Naive thymus-derived CD8-positive, alpha-beta T cell (primary cell): ENCODE data around the gene ZCCHC3. TPM values are rescaled to one million over a fixed set of nuclear protein-coding genes. Genes with fewer than 3 reads are reported as not detected.

Experiments
- ATAC-seq, 2 donors: fragments of 150-1000 bp; cut with Tn5 transposase in 1 of 2; sonication (Bioruptor Pico), chemical (Tn5 transposase) in 1 of 2; 1 replicate in 1 of 2; 2 replicates in 1 of 2; pipeline ENCODE4 v1.10.0; 2021; ENCODE audit warnings: mild to moderate bottlenecking in 2 of 2, moderate library complexity in 2 of 2
- POLR2A ChIA-PET: fragments of 350-600 bp; sonication (Branson Sonifier 250); formaldehyde crosslinking; loops from one replicate; lab custom pipeline; 2021; ENCODE audit warnings: antibody characterized with exemption; lab: Charles Lee
- DNase-seq, 10 donors: peaks; one replicate each; pipeline versions ENCODE4 v3.0.0 to v3.0.0-alpha.2; 2020 to 2022
- H3K27ac Mint-ChIP-seq, 10 donors: one replicate each; pipeline ENCODE4 v1.8.0; 2020 to 2022; ENCODE audit warnings: mild to moderate bottlenecking in 10 of 10, mixed read lengths in 10 of 10, moderate library complexity in 4 of 10, inconsistent platforms in 1 of 10
- H3K27me3 Mint-ChIP-seq, 5 donors: one replicate each; pipeline ENCODE4 v1.8.0; 2021 to 2022; ENCODE audit warnings: mixed read lengths in 5 of 5
- H3K36me3 Mint-ChIP-seq, 3 donors: one replicate each; pipeline ENCODE4 v1.8.0; 2020 to 2022; ENCODE audit warnings: mixed read lengths in 3 of 3, mild to moderate bottlenecking in 2 of 3, inconsistent platforms in 1 of 3
- H3K4me1 Mint-ChIP-seq, 4 donors: one replicate each; pipeline ENCODE4 v1.8.0; 2021 to 2022; ENCODE audit warnings: mixed read lengths in 4 of 4
- H3K4me3 Mint-ChIP-seq, 10 donors: one replicate each; pipeline ENCODE4 v1.8.0; 2020 to 2022; ENCODE audit warnings: mild to moderate bottlenecking in 10 of 10, mixed read lengths in 10 of 10, moderate library complexity in 6 of 10, inconsistent platforms in 1 of 10
- H3K9me3 Mint-ChIP-seq, 9 donors: one replicate each; pipeline ENCODE4 v1.8.0; 2020 to 2022; ENCODE audit warnings: mixed read lengths in 9 of 9, mild to moderate bottlenecking in 3 of 9, inconsistent platforms in 1 of 9, moderate library complexity in 1 of 9
- polyA plus RNA-seq, 3 donors: library from polyadenylated mRNA; unstranded; fragments of 300-500 nt; fragmentation: Illumina TruSeq; gene quantifications; one replicate each; pipeline ENCODE4 v1.2.3, GENCODE V29; 2021
- total RNA-seq, 8 experiments: library from RNA in 2 of 8; stranded (reverse) in 2 of 8; gene quantifications; one replicate each; pipeline ENCODE4 v1.2.3 and lab custom pipeline; 2021 to 2026

Gene ZCCHC3
- total and polyA plus RNA-seq, 5 experiments from 2014 or later, result 6.9 to 29.7 (median 13.9) TPM

DNA sequence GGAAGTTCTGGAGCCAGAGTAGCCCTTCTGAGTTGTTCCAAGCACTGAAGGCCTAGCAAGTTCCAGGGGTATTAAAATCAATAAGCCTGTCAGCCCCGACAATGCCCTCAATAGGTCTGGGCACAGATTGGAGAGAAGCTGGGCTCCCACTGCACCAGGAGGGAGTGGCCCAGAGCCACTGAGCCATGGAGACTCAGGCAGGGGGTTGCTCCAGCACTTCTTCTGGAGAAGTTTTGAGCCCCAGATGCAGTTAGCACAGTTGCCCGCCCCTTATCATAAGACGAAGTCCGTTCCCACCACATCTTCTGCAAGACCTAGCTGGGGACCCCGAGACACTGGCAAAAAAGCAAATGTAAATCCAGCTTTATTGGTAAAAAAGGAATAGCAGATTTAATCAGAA, 26.9 kb upstream of the ZCCHC3 start:
- POLR2A ChIA-PET, result no interaction called here
- ATAC-seq, result no peak

GRCh38 chr20:271069-271468, 26.3 kb upstream of the ZCCHC3 start:
- no peak for ATAC-seq
- H3K9me3 Mint-ChIP-seq, result no peaks in the 10 kb centered on the region
- DNase-seq, result no peak
- H3K36me3 Mint-ChIP-seq, result peaks cover under 1 to 3% (median 2%) of the 10 kb centered on the region in 3 donors
- peak overlapping the region in 1 of 10 donors; percentile 67 for H3K27ac Mint-ChIP-seq
- POLR2A ChIA-PET, result interaction anchor here (0.7 kb wide), 1 partner anchor 11 kb away, joined by 3 read pairs; no protein-coding TSS in a partner anchor
- H3K27me3 Mint-ChIP-seq, result no peaks in the 10 kb centered on the region
- no peak overlapping the region for H3K4me3 Mint-ChIP-seq
- peaks cover 7 to 12% (median 9%) of the 10 kb centered on the region in 4 donors for H3K4me1 Mint-ChIP-seq

More for the DNA sequence above, 26.9 kb upstream of the ZCCHC3 start:
- Mint-ChIP-seq H3K36me3 (peaks cover 0 to under 1% (median 0%) of the 10 kb centered on the region in 3 donors), H3K9me3 (no peaks in the 10 kb centered on the region), H3K27ac (peak overlapping the region in 1 of 10 donors; percentile 16), H3K4me1 (peaks cover 7 to 12% (median 9%) of the 10 kb centered on the region in 4 donors), H3K27me3 (no peaks in the 10 kb centered on the region), H3K4me3 (no peak overlapping the region)
- DNase-seq, result peak in 1 of 10 donors; percentile 9

DNA sequence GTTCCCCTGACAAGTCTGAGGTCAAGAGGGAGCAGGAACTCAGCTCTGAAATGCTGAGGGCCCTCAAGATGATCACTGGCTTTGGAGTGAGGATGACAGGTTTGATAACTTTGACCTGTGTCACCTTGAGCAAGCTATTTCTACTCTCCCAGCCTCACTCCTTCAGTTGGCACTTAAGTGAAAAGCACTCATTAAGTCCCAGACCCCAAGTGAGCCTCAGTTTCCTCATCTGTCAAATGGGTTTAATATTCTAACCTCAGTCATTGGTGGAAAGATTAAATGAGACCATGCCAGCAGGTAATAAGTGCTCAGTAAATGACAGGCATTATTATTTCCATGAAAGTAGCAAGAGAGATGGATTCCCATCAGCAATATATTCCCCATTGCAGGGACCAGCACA, 25.8 kb upstream of the ZCCHC3 start:
- ATAC-seq (no peak), DNase-seq (no peak)
- POLR2A ChIA-PET, result interaction anchor here (0.7 kb wide), 1 partner anchor 11 kb away, joined by 3 read pairs; no protein-coding TSS in a partner anchor
- Mint-ChIP-seq H3K36me3 (peaks cover 5 to 6% (median 6%) of the 10 kb centered on the region in 3 donors), H3K4me3 (no peak overlapping the region), H3K4me1 (peaks cover 4 to 8% (median 6%) of the 10 kb centered on the region in 4 donors), H3K27ac (peak overlapping the region in 1 of 10 donors; percentile 67), H3K27me3 (no peaks in the 10 kb centered on the region), H3K9me3 (no peaks in the 10 kb centered on the region)

- no peak for DNase-seq
- Mint-ChIP-seq H3K4me3 (no peak overlapping the region), H3K27me3 (no peaks in the 10 kb centered on the region), H3K9me3 (no peaks in the 10 kb centered on the region), H3K36me3 (peaks cover 6 to 11% (median 8%) of the 10 kb centered on the region in 3 donors), H3K4me1 (no peaks in the 10 kb centered on the region), H3K27ac (peak overlapping the region in 1 of 10 donors; percentile 3)
- ATAC-seq, result no peak
- POLR2A ChIA-PET, result no interaction called here
Observed at GRCh38 chr20:272718-273117, 24.7 kb upstream of the ZCCHC3 start.

GRCh38 chr20:273884-274283, 23.5 kb upstream of the ZCCHC3 start:
- no peaks in the 10 kb centered on the region for H3K27me3 Mint-ChIP-seq
- no peak for DNase-seq
- H3K4me3 Mint-ChIP-seq, result no peak overlapping the region
- H3K36me3 Mint-ChIP-seq, result peaks cover 6 to 14% (median 11%) of the 10 kb centered on the region in 3 donors
- H3K9me3 Mint-ChIP-seq, result no peaks in the 10 kb centered on the region
- POLR2A ChIA-PET, result interaction anchor here (0.6 kb wide), 1 partner anchor 24 kb away, joined by 3 read pairs; the partner anchor contains the start of gene ZCCHC3
- H3K27ac Mint-ChIP-seq, result peak overlapping the region in 1 of 10 donors; percentile 18
- no peak for ATAC-seq
- peaks cover 0 to 3% (median 0%) of the 10 kb centered on the region in 4 donors for H3K4me1 Mint-ChIP-seq

DNA sequence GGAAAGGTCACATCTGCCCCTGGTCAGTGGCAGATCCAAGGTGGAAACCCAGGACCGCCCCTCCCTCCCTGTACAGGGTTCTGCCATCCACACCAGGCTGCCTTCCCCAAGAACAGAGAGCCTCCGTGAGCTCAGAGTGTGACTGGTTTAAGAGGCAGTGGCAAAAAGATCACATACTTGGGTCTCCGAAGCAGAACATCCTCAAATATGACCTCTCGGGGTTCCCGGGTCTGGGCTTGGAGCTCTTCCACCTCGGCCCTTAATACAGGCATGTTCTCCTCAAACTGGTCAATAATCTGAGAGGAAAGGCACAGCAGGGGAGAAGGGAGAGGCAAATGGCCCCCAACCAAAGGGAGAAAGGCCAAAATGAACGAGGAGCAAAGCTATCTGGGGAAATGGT, 21.6 kb upstream of the ZCCHC3 start:
- Mint-ChIP-seq H3K4me1 (peaks cover 0 to 3% (median 0%) of the 10 kb centered on the region in 4 donors), H3K9me3 (no peaks in the 10 kb centered on the region), H3K27ac (peak overlapping the region in 1 of 10 donors; percentile 2), H3K4me3 (no peak overlapping the region), H3K27me3 (no peaks in the 10 kb centered on the region), H3K36me3 (peaks cover 6 to 16% (median 11%) of the 10 kb centered on the region in 3 donors)
- POLR2A ChIA-PET, result no interaction called here
- ATAC-seq (no peak), DNase-seq (peak in 1 of 10 donors; percentile 23)

- Mint-ChIP-seq H3K27me3 (no peaks in the 10 kb centered on the region), H3K9me3 (no peaks in the 10 kb centered on the region), H3K27ac (no peak overlapping the region), H3K4me3 (no peak overlapping the region), H3K36me3 (peaks cover 6 to 18% (median 11%) of the 10 kb centered on the region in 3 donors), H3K4me1 (peaks cover 0 to 4% (median 0%) of the 10 kb centered on the region in 4 donors)
- DNase-seq (peak in 1 of 10 donors; percentile 43), ATAC-seq (no peak)
- POLR2A ChIA-PET, result no interaction called here
Observed at GRCh38 chr20:276620-277495, 20.5 kb upstream of the ZCCHC3 start.

DNA sequence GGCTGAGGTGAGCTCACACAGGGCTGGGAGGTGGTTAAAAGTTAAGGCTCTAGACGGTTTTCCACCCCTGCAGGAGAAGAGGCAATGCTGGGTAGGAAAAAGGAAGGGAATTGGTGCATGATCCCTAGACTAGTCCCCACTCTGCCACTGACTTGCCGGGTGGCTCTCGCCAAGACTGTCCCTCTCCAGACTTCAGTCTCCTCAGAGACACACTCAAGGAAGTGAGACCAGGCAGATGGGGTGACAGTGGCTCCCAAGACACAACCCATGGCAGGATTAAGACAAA, 19.9 kb upstream of the ZCCHC3 start:
- no peaks in the 10 kb centered on the region for H3K27me3 Mint-ChIP-seq
- peak in 1 of 10 donors; percentile 27 for DNase-seq
- ATAC-seq, result no peak
- H3K4me1 Mint-ChIP-seq, result peaks cover 0 to 4% (median 0%) of the 10 kb centered on the region in 4 donors
- peaks cover 6 to 18% (median 11%) of the 10 kb centered on the region in 3 donors for H3K36me3 Mint-ChIP-seq
- H3K9me3 Mint-ChIP-seq, result no peaks in the 10 kb centered on the region
- POLR2A ChIA-PET, result no interaction called here
- no peak overlapping the region for H3K27ac Mint-ChIP-seq
- H3K4me3 Mint-ChIP-seq, result no peak overlapping the region

- Mint-ChIP-seq H3K36me3 (peaks cover 6 to 18% (median 11%) of the 10 kb centered on the region in 3 donors), H3K4me3 (no peak overlapping the region), H3K9me3 (no peaks in the 10 kb centered on the region), H3K4me1 (peaks cover 0 to 4% (median 0%) of the 10 kb centered on the region in 4 donors), H3K27me3 (no peaks in the 10 kb centered on the region), H3K27ac (no peak overlapping the region)
- DNase-seq (peak in 1 of 10 donors; percentile 35), ATAC-seq (no peak)
- POLR2A ChIA-PET, result interaction anchor here (0.6 kb wide), 1 partner anchor 10 kb away, joined by 3 read pairs; no protein-coding TSS in a partner anchor
Observed at GRCh38 chr20:278181-278580, 19.2 kb upstream of the ZCCHC3 start.

GRCh38 chr20:278607-279571, 18.5 kb upstream of the ZCCHC3 start:
- Mint-ChIP-seq H3K27me3 (no peaks in the 10 kb centered on the region), H3K4me3 (peak overlapping the region in 2 of 10 donors; percentile 8 to 60), H3K27ac (no peak overlapping the region), H3K4me1 (peaks cover 0 to 4% (median 0%) of the 10 kb centered on the region in 4 donors), H3K9me3 (no peaks in the 10 kb centered on the region), H3K36me3 (peaks cover 6 to 18% (median 11%) of the 10 kb centered on the region in 3 donors)
- DNase-seq, result peak in 3 of 10 donors; percentile 13 to 40 (median 26)
- no peak for ATAC-seq
- POLR2A ChIA-PET, result no interaction called here

DNA sequence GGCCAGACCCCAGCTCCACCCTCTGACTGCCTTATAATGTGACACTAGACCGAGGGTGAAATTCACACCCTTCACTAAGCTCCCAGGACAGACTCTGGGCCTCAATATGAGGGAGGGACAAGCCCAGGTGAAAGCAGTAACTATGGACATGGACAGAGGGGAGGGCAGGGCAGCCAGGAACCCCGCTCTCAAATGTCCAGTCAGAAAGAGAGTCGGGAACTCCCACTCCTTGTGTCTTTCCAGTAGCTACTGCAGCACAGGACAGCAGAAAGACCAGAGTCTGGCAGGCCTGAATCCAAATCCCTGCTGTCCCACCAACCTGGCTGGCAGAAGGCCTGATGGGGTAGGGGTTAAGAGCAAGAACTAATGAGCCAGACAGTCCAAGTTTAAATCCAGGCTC, 13.2 kb upstream of the ZCCHC3 start:
- Mint-ChIP-seq H3K9me3 (no peaks in the 10 kb centered on the region), H3K4me1 (peaks cover 0 to 2% (median under 1%) of the 10 kb centered on the region in 4 donors), H3K4me3 (no peak overlapping the region), H3K27me3 (no peaks in the 10 kb centered on the region), H3K27ac (no peak overlapping the region), H3K36me3 (peaks cover 0 to 4% (median 0%) of the 10 kb centered on the region in 3 donors)
- POLR2A ChIA-PET, result no interaction called here
- ATAC-seq (no peak), DNase-seq (peak in 1 of 10 donors; percentile 54)

DNA sequence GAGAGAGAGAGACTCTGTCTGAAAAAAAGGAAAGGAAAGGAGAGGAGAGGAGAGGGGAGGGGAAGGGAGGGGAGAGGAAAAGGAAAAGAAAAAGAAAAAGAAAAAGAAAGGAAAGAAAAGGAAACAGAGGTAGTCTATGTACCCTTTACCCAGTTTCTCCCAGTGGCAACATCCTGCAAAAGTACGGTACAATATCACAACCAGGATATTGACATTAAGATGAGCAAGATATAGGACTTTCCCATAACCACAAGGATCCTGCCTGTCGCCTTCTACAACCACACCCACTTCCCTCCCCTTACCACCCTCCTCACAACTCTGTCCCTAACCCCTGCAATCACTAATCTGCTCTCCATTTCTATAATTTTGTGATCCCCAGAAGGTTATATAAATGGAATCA, 10.9 kb upstream of the ZCCHC3 start:
- ATAC-seq (no peak), DNase-seq (no peak)
- no peaks in the 10 kb centered on the region for H3K36me3 Mint-ChIP-seq
- peaks cover 4 to 10% (median 9%) of the 10 kb centered on the region in 4 donors for H3K4me1 Mint-ChIP-seq
- no peaks in the 10 kb centered on the region for H3K9me3 Mint-ChIP-seq
- no peak overlapping the region for H3K4me3 Mint-ChIP-seq
- H3K27ac Mint-ChIP-seq, result peak overlapping the region in 1 of 10 donors; percentile 53
- POLR2A ChIA-PET, result no interaction called here
- H3K27me3 Mint-ChIP-seq, result no peaks in the 10 kb centered on the region
